ENCODE measurements around the gene SUSD4. TPM values are rescaled to one million over a fixed set of nuclear protein-coding genes. Genes with fewer than 3 reads are reported as not detected.

The SUSD4 gene, protein sequence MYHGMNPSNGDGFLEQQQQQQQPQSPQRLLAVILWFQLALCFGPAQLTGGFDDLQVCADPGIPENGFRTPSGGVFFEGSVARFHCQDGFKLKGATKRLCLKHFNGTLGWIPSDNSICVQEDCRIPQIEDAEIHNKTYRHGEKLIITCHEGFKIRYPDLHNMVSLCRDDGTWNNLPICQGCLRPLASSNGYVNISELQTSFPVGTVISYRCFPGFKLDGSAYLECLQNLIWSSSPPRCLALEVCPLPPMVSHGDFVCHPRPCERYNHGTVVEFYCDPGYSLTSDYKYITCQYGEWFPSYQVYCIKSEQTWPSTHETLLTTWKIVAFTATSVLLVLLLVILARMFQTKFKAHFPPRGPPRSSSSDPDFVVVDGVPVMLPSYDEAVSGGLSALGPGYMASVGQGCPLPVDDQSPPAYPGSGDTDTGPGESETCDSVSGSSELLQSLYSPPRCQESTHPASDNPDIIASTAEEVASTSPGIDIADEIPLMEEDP
- total RNA-seq: 0.29 and 0.35 TPM in 2 replicates

DNA sequence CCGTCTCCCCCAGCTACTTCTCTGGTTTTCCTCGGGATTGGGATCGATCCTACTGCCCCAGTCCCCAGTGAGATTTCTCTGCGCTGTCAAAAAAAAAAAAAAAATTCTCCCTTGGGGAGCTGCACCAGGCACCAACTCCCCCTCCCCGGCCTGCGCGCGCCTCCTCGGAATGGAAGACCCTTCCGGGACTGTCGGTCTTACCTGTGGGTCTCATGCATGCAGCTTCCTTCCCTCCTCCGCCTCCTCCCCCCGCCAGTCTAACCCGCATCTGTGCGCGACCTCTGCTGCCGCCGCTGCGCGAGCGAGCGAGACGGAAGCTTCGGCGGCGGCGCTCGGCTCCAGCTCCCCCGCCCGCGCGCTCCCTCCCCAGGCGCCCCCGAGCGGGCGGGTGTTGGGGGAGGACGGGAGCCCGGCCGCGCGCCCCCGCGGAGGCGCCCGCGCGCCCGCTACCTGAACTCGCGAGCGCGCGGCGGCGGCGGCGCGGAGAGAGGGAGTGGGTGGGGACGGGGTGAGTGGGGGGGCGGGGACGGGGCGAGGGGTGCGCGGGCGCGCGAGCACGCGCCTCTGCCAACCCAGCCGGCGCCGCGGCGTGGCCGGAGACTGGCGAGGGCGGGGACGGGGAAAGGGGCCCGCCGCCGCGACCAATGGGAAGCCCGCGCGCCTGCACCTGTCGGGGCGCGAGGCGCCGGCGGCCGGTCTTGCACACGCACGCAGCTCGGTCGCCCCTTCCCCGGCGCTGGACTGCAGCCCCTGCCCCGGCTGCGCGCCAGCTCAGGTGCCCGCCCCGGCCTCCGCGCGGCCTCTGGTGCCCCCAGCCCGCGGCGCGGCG is at the start of gene SUSD4:
Gene SUSD4, minus strand, starts transcription at position 321 of the 829 bp plus-strand sequence. CDS start 751 bp downstream, outside the sequence.

DNA sequence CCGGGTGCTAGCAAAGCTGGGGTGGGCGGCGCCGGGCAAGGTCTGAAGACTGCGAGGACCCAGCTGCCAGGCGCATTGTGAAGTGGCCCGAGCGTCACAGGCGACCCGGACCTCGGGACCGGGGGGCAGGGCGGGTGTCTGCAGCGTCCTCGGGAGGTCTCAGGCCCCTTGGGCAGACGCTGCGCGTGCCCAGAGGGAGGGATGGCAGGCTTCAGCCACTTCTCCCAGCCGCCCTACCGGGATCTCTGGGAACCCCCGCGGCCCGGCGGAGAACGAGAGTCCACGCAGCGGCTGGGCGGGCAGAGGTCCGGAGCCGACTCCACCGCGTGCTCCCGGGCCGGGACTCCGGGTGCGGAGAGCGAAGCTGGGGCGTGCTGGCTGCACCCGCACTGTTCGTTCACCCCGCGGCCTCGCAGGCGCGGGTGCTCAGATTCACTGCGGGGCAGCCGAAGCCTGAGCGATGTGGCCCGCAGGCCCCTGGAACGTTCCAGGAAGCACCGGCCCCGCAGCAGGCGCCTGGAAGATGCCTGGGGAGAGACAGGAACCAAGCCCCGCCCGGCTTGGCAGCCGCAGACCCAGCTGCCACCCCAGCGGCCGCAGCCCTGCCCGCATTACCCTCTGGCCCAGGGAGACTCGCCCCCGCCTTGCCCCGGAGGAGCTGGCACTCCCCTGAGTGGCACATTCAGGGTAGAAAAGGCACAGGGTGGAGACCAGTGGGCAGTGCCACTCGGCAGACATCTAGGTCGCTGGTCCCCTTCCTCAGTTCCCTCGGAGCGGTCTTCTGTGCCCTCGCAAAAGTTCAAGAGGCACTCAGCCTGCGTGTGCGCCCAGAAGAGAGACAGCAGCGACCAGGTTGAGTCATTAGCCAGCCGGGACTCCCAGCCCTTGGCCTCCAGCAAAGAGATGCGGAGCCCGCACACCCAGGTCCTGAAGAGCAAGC is 29.6 kb upstream of the SUSD4 start, which contains the start of gene CCDC185:
Gene CCDC185, plus strand, starts transcription at position 141 of the 940 bp plus-strand sequence. Its CDS starts 61 bp downstream, at position 202.

Other genes starting within 250 kb of the SUSD4 start
- not detected in 2 replicates for gene TLR5, start 220.9 kb downstream of the SUSD4 start, total RNA-seq
- gene CCDC185, start 29.2 kb upstream of the SUSD4 start, total RNA-seq: not detected in 2 replicates

Measured in myometrial cell (primary cell).